HG03432 (cell line): ENCODE data around the gene EPB41L5.
"Not testable (repeated sequence)": the region's sequence is repeated elsewhere in the genome, so short reads cannot be mapped to it uniquely, and the experiment has no call there.

Source experiments
- ATAC-seq: cut with Tn5 transposase; IDR thresholded peaks from one replicate; pipeline ENCODE4 v1.9.1; 2021; ENCODE audit warnings: mild to moderate bottlenecking, moderate library complexity; ENCODE audit not compliant: unreplicated experiment

Gene EPB41L5

DNA sequence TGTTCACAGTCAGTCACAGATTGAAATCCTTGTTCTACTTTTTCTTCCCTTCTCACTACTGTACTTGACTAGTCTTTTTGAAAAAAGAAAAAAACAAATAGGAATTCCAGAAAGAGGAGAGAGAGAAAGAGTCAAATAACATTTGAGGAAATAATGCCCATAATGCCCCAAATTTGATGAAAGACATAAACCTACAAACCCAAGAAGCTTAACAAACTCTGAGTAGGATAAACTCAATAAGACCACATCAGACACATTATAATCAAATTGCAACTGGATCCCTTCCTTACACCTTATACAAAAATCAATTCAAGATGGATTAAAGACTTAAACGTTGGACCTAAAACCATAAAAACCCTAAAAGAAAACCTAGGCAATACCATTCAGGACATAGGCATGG lies 179.4 kb downstream of the EPB41L5 start:
- ATAC-seq = no peak

DNA sequence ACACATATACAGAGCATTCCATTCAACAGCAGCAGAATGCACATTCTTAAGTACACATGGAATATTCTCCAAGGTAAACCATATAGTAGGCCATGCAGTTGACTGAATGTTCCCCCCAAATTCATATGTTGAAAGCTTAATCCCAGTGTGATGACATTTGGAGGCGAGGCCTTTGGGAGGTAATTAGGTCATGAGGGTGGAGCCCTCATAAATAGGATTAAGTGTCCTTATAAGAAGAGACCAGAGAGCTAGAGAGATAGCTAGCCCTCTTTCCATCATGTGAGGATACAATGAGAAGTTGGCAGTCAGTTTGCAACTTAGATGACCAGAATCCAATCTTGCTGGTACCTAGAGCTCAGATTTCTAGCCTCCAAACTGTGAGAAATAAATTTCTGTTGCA lies 182.7 kb downstream of the EPB41L5 start:
- ATAC-seq = no peak

DNA sequence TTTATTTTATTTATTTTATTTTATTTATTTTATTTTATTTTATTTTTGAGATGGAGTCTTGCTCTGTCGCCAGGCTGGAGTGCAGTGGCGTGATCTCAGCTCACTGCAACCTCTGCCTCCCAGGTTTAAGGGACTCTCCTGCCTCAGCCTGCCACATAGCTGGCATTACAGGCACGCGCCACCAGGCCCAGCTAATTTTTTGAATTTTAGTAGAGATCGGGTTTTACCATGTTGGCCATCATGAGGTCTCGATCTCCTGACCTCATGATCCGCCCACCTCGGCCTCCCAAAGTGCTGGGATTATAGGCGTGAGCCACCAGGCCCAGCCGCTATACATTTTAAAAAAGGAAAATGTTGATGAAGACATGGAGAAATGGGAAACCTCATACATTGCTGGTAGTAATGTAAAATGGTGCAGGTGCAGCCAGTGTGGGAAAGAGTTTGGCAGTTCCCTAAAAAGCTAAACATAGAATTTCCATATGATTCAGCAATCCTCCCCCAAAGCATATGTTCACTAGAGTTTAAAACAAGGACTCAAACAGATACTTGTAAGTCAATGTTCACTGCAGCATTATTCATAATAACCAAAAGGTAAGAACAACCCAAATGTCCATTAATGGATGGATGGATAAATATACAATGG lies 187.1 kb downstream of the EPB41L5 start:
- not testable (repeated sequence) for ATAC-seq

DNA sequence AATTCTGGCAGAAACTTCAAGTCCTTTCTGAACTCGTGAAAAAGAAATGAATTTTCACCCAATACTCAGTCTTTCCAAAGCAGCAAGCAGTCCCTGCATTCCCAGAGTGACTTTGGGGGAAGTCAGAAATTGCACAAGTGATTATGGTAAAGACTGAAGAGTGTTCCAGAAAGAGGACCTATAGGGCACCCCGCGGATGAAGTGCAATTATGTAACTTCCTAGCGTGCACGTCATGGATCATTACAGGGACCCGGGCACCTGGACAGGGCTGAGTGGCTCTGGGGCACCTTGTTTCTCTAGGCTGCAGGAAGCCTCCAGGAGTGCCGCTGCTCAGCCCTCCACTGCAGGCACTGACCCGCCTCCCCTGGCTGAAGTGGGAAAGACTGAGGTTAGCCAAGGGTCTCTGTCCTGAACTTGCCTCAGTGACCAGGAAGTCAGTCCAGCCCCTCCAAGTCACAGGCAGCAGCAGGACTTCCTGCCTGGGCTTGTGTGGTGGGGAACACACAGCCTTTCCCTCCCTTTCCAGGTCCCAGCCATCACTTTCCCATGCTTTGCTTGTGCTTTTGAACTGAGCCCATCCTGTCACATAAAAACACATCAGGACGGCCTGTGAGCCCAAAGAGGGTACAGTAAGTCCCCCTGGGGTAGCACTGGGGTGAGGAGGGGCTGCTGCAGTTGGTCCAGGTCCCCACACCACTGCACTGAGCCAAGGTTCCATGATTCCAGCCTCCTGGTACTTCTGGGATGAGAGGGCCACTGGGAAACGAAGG lies 190.6 kb downstream of the EPB41L5 start:
- no peak for ATAC-seq

DNA sequence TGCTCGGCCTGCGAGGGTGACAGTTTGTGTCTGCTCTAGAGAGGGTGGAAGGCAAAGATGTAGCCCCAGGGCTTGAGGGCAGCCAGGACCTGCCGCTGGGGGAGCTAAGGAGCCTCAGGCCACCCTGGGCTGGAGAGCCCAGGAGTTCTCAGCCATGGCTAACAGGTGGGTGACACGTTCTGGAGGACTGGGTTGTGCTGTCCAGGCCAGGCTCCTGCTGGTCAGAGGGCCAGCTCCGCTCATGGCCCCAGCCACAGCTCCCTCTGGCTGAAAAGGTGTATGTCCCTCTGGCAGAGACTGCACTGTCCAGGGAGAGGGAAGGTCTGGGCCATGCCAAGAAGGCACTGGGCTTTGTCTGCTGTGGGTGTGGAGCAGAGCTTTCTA lies 191.1 kb downstream of the EPB41L5 start:
- ATAC-seq = no peak

DNA sequence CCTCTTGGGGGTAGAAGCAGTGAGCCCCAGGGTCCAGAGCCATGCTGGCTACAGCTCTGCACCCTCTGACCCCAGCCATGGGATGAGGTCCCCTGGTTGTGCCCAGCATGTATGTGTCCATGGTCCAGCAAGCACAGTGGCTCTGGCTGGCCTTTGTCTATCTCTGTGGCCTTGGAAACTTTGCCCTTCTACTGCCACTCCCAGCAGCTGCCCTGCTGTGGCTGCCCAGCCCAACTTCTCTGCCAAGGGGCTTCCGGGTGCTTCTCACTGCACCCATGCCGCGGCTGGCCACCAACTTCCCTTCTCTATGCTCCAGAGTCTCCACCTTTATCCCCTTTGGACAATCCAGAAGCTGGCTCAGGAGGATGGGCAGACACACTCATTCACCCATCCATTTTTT lies 191.5 kb downstream of the EPB41L5 start:
- ATAC-seq = no peak

DNA sequence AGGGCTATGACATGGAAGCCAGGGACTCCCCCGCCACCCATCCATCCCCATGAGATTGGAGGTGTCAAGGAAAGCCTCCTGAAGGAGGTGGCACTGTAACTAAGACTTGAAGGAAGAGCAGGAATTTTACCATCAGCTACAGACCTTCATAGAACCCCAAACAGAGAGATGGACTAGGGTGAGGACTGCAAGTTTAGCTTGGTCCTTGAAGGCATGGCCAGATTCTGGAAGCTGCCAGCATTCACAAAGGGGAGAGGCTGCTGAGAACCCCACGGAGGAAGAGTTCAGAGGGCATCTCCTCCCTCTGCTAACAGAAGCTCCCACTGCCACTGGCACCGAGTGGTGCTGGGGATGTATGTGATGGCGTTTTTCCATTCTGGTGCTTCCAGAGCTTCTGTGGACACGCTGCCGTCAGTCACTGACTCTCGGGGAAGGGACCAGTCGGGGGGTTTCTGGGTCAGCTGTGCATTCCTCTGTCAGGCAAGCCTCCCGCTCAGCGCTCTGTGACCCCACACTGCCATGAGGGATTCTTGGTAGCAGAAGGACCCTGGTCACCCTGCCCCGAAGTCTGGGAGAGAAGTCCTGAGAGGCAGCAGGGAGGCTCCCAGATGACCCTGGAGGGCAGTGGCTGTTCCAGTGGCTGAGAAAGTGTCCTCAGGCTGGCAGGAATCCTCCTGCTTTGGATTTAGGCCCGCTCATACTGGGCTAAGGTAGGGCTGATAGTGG lies 192.2 kb downstream of the EPB41L5 start:
- no peak for ATAC-seq

DNA sequence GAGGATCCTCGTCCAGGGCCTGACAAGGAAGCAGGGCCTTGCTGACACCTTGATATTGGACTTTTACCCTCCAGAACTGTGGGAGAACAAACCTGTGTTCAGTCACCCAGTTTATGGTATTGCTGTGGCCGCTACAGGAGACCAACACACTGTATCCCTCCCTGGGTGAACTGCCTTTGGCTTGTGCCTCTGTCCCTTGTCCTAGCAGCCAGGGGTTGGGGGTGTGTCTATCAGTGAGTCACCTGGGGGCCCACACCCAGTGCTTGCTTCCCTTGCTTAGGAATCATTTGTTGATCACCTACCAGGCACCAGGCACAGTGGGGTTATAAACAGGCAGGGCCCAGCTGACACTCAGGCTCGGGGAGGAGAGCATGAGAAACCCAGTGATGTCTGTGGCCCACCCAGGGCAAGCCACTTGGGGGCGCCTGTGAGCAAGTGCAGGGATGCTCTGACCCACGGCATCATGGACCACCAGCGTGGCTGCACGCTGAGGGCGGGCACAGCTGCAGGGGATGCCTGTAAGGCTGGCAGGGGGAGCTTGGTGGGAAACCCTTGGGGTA lies 193.2 kb downstream of the EPB41L5 start:
- no peak for ATAC-seq

DNA sequence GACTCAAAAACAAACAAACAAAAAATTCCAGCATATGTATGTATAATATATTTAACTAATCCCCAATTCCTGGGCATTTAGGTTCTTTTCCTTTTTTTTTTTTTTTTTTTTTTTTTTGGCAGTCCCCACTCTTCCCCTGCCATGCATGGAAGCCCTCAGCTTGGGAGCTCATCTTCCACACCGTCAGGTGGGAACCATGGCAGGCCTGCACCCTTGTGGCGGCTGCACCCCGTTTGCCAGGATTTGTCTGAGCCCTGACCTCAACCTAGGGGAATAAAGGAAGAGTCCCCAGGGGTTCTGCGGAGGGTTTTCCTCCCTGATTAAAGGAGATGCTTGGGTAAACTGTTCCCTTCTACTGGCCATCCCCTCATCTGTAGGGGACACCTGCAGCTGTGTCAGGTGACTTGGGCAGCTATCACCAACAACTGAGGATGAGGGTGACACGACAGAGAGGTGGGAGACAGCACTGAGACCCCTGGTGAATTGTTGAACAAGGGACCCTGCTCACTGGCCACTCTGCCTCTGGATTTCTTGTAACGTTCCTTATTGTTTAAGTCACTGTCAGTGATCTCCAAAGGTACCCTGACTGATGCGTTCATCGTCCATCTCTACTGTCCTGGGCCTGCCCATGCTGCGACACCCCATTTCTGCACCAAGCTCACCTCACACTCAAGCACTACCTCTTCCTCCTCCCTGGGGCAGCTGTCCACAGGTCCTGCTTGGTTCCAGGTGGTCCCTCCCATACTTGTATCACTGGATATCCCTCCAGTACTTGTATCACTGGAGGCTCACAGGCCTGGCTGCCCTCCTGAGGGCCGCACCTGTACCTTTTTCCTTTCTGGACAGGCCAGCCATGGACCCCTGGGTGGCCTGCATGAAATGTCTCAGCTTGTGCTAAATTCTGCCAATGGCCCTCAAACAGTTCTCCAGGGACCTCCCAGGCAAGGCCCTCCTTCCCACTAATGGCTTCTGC lies 195.8 kb downstream of the EPB41L5 start:
- no peak for ATAC-seq

DNA sequence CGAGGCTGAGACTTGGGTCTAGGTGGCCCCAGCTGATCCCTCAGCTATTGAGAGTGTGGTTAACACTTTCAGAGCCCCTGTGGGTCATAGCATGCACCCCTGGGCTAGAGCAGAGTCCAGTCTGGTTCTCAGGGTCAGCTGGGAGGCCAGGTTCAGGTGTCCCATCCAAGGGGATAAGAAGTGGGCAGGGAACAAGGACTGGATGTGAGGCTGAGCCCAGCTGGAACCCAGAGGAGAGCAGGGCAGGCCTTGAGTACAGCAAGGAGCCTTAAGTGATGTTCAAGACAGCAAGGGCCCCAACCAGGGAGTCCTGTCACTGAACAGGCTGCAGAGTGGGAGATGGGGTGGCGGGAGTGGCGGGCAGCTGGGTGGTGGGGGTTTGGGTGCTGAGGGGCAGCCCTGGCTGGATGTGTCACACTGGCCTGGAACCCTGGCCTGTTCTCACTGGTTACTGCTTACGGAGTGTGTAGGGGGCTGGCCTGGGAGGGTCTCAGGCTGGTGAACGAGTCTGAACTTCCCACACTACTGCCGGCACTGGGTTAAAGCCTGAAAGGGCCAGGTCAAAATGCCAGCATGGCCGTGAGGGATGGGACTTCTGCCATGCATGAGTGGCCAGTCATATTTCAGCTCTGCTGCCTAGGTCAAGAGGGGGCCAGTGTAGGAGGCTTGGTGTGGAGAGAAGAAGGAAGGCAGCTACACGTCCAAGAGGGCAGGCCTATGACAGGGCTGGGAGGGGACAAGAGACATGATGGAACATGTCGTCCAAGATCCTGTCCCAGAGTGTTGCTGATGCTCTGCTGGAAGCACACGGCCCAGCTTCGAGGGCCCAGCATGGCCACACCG lies 196.8 kb downstream of the EPB41L5 start:
- ATAC-seq = no peak

DNA sequence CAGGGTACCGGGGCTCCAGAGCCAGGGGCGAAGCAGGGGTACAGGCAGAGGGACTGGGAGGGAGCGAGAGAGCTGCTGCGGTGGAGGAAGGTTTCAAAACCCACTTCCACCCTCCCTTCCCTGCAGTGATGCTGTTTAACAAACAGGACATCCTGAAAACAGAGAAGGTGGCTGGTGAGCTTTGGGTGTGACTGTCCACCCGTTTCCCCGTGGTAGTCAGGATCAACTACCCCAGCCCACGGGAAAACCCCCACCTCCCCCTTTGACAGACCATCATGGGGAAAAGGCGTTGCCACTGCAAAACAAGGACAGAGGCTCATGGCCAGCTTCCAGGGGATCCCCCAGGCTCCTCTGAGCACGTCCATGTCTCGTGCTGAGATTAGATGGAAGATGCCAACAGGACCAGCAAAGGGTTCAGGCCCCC lies 197.4 kb downstream of the EPB41L5 start:
- no peak for ATAC-seq

DNA sequence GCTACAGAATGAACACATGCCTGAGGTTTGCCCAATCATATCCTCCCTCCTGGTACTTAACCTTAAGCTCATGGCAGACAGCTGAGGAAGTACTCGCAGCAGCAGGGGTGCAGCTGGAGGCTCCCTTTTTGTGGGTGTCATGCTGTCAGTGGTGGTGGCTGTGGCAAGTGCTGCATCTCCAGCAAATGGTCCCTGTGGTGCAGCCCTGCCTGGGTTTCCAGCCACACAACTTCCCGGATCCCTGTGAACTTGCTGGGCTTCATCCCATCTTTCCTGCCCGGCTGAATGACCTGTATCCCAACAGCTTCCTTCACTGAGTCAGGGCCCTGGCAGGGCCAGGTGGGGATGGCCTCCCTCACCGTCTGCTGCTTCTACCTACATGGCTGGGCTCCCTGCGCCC lies 205.3 kb downstream of the EPB41L5 start:
- ATAC-seq = no peak

DNA sequence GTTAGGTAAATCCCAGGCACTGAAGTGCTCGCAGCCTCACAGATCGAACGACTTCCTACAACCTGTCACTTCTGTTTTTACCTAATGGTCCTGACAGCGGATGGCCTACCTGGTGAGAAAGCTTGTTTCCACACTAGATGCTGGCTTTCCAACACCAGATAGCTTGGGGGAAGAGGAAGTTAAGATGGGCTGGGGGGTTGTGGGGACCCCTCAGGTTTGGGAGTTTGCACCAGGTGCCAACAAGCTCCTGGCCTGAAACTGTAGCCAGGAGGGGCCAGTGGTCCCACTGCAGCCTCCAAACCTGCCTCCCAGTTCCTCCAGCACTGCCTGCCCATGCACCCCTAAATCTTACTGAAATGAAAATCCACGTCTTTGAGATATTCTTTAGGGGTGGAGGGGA lies 206.4 kb downstream of the EPB41L5 start:
- ATAC-seq = no peak

DNA sequence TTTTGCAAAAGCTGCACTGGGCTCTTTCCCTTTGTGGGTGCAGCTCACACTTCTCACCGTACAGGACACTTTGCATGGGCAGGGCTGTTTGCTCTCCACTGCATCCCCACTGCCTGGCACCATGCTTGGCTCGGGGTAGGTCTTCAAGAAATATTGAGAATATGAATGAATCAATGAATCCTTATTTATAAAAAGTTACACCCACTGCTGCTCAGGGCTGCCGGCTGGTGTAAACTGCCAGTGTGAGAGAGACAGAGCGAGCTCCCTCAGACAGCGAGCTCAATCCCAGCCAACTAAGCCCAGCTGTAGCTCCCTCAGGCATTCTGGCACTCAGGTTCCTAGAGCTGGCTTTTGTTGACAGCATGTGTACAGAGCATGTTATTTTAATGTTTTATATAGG lies 206.9 kb downstream of the EPB41L5 start:
- ATAC-seq = no peak

DNA sequence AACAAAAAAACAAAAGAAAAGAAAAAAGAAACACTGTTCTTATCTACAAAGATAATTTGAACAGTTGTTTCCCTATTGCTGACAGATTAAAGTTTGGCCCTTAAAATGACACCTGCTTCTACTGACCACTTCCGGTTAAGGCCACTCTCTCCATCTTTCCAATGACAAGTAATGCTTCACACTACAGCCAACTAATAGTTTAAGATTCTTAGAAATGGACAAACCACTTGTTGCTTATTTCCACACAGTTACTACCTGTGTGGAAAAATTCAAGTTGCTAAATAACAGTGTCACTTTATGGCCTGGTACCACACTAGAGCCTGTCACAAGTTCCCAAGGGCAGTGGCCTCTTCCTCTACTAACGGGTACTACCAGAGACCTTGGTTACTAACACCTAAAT lies 207.9 kb downstream of the EPB41L5 start:
- ATAC-seq = no peak

DNA sequence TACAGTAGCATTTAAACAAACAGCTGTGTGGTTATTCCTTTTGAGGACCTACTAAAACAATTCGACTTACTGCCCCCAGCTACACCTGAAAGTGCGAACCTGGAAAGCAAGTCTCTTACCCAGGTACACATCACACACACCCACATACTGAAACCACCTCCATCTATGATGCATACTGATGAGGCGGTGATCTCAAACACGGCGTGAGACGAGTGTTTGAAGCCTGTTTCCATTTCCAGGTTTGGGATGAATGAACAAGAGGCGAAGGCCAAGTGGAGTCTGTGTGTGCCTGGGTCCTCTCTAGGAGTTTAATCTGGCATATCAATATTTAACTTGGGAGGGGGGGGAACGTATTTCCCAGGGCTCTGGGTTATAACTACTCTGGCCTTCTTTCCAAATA lies 208.7 kb downstream of the EPB41L5 start:
- no peak for ATAC-seq

DNA sequence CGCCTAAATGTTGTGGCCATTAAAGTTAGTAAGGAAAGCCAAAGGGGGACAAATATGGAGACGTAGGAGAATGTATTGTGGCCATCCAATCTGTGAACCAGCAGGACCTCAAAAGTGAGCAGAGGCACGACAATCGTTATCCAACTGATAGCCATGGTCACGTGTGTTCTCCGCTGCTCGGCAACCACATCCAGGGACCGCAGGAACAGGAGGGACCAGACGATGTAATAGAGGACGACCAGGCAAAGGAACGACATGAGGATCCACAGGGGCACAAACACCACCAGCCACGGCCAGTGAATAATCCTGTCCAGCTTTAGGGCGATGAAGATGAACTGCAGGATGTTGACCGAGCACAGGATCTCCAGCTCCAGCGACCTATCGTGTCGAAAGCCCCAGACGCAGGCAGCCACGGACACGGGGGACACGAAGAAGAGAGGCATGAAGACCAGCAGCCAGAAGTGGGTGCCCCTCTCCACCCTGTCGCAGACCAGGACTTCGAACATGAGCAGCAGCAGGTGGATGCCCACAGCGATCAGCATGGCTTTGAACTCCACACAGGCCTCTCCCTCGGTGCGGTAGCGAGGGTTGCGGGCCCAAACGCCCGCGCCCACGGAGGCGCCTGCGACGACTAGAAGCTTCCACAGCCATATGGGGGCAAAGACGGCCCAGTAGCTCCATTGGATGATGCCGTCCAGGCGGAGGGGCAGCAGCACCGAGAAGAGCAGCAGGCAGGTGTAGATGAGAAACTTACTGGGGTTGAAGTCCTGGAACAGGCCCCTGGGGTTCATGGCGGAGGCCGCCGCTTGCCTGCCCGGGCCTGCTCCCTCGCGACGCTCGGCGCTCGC lies 209.5 kb downstream of the EPB41L5 start:
- no peak for ATAC-seq

DNA sequence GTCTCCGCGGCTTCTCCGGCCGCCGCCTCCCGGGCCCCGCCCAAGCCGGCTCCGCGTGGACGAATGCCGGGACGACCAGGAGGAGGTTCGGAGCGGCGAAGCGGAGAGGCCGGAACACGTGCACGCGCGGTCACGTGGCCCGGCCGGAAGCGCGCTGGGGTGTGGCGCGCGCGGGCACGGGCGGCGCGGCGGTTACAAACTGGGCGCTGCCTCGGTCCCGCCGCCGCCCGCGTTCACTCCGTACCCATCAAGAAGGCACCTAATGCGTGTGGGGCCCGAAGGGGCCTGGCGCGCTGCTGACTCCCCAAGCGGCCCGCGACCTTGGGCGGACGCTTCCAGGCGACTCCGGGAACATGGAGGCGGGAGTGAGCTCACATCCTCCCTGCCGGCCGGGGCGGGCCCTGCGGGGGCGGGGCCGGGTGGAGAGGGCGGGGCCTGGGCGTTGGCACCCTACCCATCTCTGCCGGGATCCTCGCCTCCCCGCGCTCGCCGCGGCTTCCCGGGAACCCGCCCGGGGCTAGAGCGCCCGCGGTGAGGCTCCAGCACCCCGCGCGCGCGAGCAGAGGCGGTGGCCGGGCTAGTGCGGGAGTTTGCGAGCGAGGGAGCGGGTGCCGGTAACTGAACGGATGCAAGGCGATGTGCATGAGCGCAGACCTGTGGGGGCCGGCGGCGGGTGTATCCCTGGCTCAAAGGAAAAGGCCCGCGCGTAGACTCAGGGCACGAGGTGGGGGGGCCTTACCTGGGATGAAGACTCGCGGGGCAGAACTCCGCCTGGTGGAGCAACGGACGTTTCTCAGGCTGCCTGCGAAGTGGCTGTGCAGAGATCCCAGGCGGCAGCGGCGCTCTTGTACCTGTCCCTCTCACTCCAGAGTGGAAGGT lies 210.4 kb downstream of the EPB41L5 start, which contains the start of gene TMEM185B:
Gene TMEM185B (minus strand): TSS at position 367 of the 879 bp plus-strand sequence. CDS start 424 bp downstream, outside the sequence.
- ATAC-seq = peak; percentile 93
